Parathyroid adenoma (tissue), 2 donors: Measurements from ENCODE around the gene THOC1.
"Not testable (repeated sequence)": the region's sequence is repeated elsewhere in the genome, so short reads cannot be mapped to it uniquely, and the experiment has no call there.

ENCODE experiments used
- H2AFZ ChIP-seq: fragments of 300-600 bp; sonication (generic); one replicate; pipeline ENCODE4 v1.7.0; 2017; ENCODE audit warnings: antibody characterized with exemption, mild to moderate bottlenecking
- H3K27ac ChIP-seq: fragments of 300-600 bp; sonication (generic); one replicate; pipeline ENCODE4 v1.7.0; 2017
- H3K27me3 ChIP-seq: fragments of 300-600 bp; sonication (generic); one replicate; pipeline ENCODE4 v1.7.0; 2017; ENCODE audit warnings: low read length; ENCODE audit not compliant: control insufficient read depth, insufficient read depth
- H3K36me3 ChIP-seq: fragments of 300-600 bp; sonication (generic); one replicate; pipeline ENCODE4 v1.7.0; 2017; ENCODE audit warnings: low read length; ENCODE audit not compliant: control insufficient read depth, insufficient read depth
- H3K4me1 ChIP-seq: fragments of 300-600 bp; sonication (generic); one replicate; pipeline ENCODE4 v1.7.0; 2017; ENCODE audit warnings: control low read depth
- H3K4me2 ChIP-seq: fragments of 300-600 bp; sonication (generic); one replicate; pipeline ENCODE4 v1.7.0; 2017; ENCODE audit warnings: low read length
- H3K4me3 ChIP-seq: fragments of 300-600 bp; sonication (generic); one replicate; pipeline ENCODE4 v1.7.0; 2017; ENCODE audit warnings: low read depth, low read length
- H3K79me2 ChIP-seq: fragments of 300-600 bp; sonication (generic); one replicate; pipeline ENCODE4 v1.7.0; 2017; ENCODE audit warnings: control low read depth
- H3K9ac ChIP-seq: fragments of 300-600 bp; sonication (generic); one replicate; pipeline ENCODE4 v1.7.0; 2017; ENCODE audit warnings: mild to moderate bottlenecking
- H3K9me3 ChIP-seq: fragments of 300-600 bp; sonication (generic); one replicate; pipeline ENCODE4 v1.7.0; 2017; ENCODE audit warnings: low read length; ENCODE audit not compliant: control insufficient read depth
- CTCF ChIP-seq: fragments of 300-600 bp; sonication (generic); IDR thresholded peaks from one replicate; pipeline ENCODE4 v1.7.0; 2017; ENCODE audit warnings: antibody characterized with exemption, mild to moderate bottlenecking
- donor health status: primary hyperparathyroidism.

THOC1 gene

GRCh38 chr18:310042-310441 is 42.2 kb upstream of the THOC1 start:
- no peaks in the 10 kb centered on the region for H3K27me3 ChIP-seq
- TF ChIP-seq CTCF: no peak

GRCh38 chr18:308086-308485 is 40.2 kb upstream of the THOC1 start:
- H3K27me3 ChIP-seq, H2AFZ ChIP-seq, H3K4me1 ChIP-seq, H3K9ac ChIP-seq, H3K79me2 ChIP-seq, H3K36me3 ChIP-seq, H3K9me3 ChIP-seq, H3K4me2 ChIP-seq, H3K4me3 ChIP-seq, H3K27ac ChIP-seq: not testable (repeated sequence)

More at GRCh38 chr18:310042-310441, 42.2 kb upstream of the THOC1 start:
- no peaks in the 10 kb centered on the region for H3K9me3 ChIP-seq
- H3K4me3 ChIP-seq: no peak overlapping the region
- H3K79me2 ChIP-seq: no peaks in the 10 kb centered on the region
- no peak overlapping the region for H3K9ac ChIP-seq
- no peak overlapping the region for H3K4me2 ChIP-seq
- H3K27ac ChIP-seq: no peak overlapping the region
- no peaks in the 10 kb centered on the region for H3K4me1 ChIP-seq
- H2AFZ ChIP-seq: no peak overlapping the region
- H3K36me3 ChIP-seq: no peaks in the 10 kb centered on the region

GRCh38 chr18:306608-307255 is 38.9 kb upstream of the THOC1 start:
- Histone ChIP-seq H3K4me1 (no peaks in the 10 kb centered on the region), H3K36me3 (no peaks in the 10 kb centered on the region), H3K79me2 (no peaks in the 10 kb centered on the region), H3K27me3 (no peaks in the 10 kb centered on the region), H2AFZ (no peak overlapping the region), H3K27ac (no peak overlapping the region), H3K9me3 (no peaks in the 10 kb centered on the region), H3K4me2 (no peak overlapping the region), H3K9ac (no peak overlapping the region), H3K4me3 (no peak overlapping the region)
- TF ChIP-seq CTCF: no peak

- Histone ChIP-seq H3K4me3 (no peak overlapping the region), H3K27me3 (no peaks in the 10 kb centered on the region), H3K9me3 (no peaks in the 10 kb centered on the region), H3K79me2 (no peaks in the 10 kb centered on the region), H3K4me2 (no peak overlapping the region), H3K27ac (no peak overlapping the region), H3K36me3 (no peaks in the 10 kb centered on the region), H2AFZ (no peak overlapping the region), H3K4me1 (no peaks in the 10 kb centered on the region), H3K9ac (no peak overlapping the region)
- TF ChIP-seq CTCF: no peak
Observed at GRCh38 chr18:305003-305501, 37.2 kb upstream of the THOC1 start.

GRCh38 chr18:303607-304006 is 35.8 kb upstream of the THOC1 start:
- H3K4me1 ChIP-seq: no peaks in the 10 kb centered on the region
- no peak overlapping the region for H3K4me2 ChIP-seq
- H3K79me2 ChIP-seq: no peaks in the 10 kb centered on the region
- no peak overlapping the region for H2AFZ ChIP-seq
- H3K9ac ChIP-seq: no peak overlapping the region
- H3K4me3 ChIP-seq: no peak overlapping the region
- H3K27ac ChIP-seq: no peak overlapping the region
- H3K36me3 ChIP-seq: no peaks in the 10 kb centered on the region
- TF ChIP-seq CTCF: no peak
- H3K9me3 ChIP-seq: no peaks in the 10 kb centered on the region
- no peaks in the 10 kb centered on the region for H3K27me3 ChIP-seq
